Left ventricle myocardium inferior (tissue), 1 donor: ENCODE results near the gene USP31. TPM values are rescaled to one million over a fixed set of nuclear protein-coding genes. Genes with fewer than 3 reads are reported as not detected.
A peak's percentile ranks its signal among the peaks of the same experiment; 100 is the strongest.

Experiments
- DNase-seq: peaks from one replicate; pipeline ENCODE4 v3.0.0-alpha.2; 2020
- H3K27ac ChIP-seq: fragments of 200-600 bp; replicated peaks from 2 replicates; pipeline ENCODE4 v1.8.0; 2021
- H3K27me3 ChIP-seq: fragments of 200-600 bp; 2 replicates; pipeline ENCODE4 v1.8.0; 2021; ENCODE audit warnings: low read depth
- H3K36me3 ChIP-seq: fragments of 200-600 bp; 2 replicates; pipeline ENCODE4 v1.8.0; 2021
- H3K4me1 ChIP-seq: fragments of 200-600 bp; 2 replicates; pipeline ENCODE4 v1.8.0; 2021
- H3K4me3 ChIP-seq: fragments of 200-600 bp; 2 replicates; pipeline ENCODE4 v1.8.0; 2021; ENCODE audit warnings: mild to moderate bottlenecking, moderate library complexity
- H3K9me3 ChIP-seq: fragments of 200-600 bp; replicated peaks from 2 replicates; pipeline ENCODE4 v1.8.0; 2021
- CTCF ChIP-seq: fragments of 200-600 bp; IDR thresholded peaks from 2 replicates; pipeline ENCODE4 v1.8.0; 2021; ENCODE audit warnings: antibody characterized with exemption, mild to moderate bottlenecking, borderline replicate concordance
- intact Hi-C: fragments of 100-400 bp; cut with micrococcal nuclease; formaldehyde crosslinking; loops from one replicate; pipeline ENCODE4 v1.11.0; 2022
- total RNA-seq: library from RNA; stranded (reverse); fragmentation: NEBNext Ultra II Directional; extraction: Animal tissue kit (Norgen Biotek cat#: 25700); gene quantifications from one replicate; pipeline ENCODE4 v1.2.1, GENCODE V29; 2021
- donor health status: DM: no; HTN: yes; CAD: no; lungs with severe emphysema.

The USP31 gene
- total RNA-seq, 1 donor from 2014 or later, result 28.2 TPM

GRCh38 chr16:23187341-23187740 lies 38.1 kb upstream of the USP31 start:
- intact Hi-C loops, result no loop called here
- DNase-seq, result no peak

GRCh38 chr16:23186171-23186570 lies 36.9 kb upstream of the USP31 start:
- no peak for TF ChIP-seq CTCF
- DNase-seq, result no peak
- H3K27ac ChIP-seq, result no peak overlapping the region
- H3K36me3 ChIP-seq, result no peaks in the 10 kb centered on the region
- intact Hi-C loops, result no loop called here
- peaks cover 58% of the 10 kb centered on the region for H3K27me3 ChIP-seq
- peaks cover 29% of the 10 kb centered on the region for H3K4me1 ChIP-seq
- H3K4me3 ChIP-seq, result no peak overlapping the region
- H3K9me3 ChIP-seq, result no peaks in the 10 kb centered on the region

More at GRCh38 chr16:23187341-23187740, 38.1 kb upstream of the USP31 start:
- Histone ChIP-seq H3K4me1 (peaks cover 24% of the 10 kb centered on the region), H3K27me3 (peaks cover 48% of the 10 kb centered on the region), H3K9me3 (no peaks in the 10 kb centered on the region), H3K4me3 (no peak overlapping the region), H3K27ac (no peak overlapping the region), H3K36me3 (no peaks in the 10 kb centered on the region)
- TF ChIP-seq CTCF, result no peak

- H3K36me3 ChIP-seq, result no peaks in the 10 kb centered on the region
- TF ChIP-seq CTCF, result no peak
- peaks cover 64% of the 10 kb centered on the region for H3K27me3 ChIP-seq
- H3K27ac ChIP-seq, result no peak overlapping the region
- H3K4me1 ChIP-seq, result peaks cover 29% of the 10 kb centered on the region
- no peak for DNase-seq
- intact Hi-C loops, result no loop called here
- H3K4me3 ChIP-seq, result no peak overlapping the region
- H3K9me3 ChIP-seq, result no peaks in the 10 kb centered on the region
These were observed 36.4 kb upstream of the USP31 start for GRCh38 chr16:23185656-23186055.

- no peaks in the 10 kb centered on the region for H3K36me3 ChIP-seq
- H3K27ac ChIP-seq, result no peak overlapping the region
- H3K27me3 ChIP-seq, result peaks cover 78% of the 10 kb centered on the region
- intact Hi-C loops, result no loop called here
- peak overlapping the region; percentile 67 for H3K4me3 ChIP-seq
- DNase-seq, result no peak
- TF ChIP-seq CTCF, result no peak
- peaks cover 29% of the 10 kb centered on the region for H3K4me1 ChIP-seq
- no peaks in the 10 kb centered on the region for H3K9me3 ChIP-seq
These were observed 34.3 kb upstream of the USP31 start for GRCh38 chr16:23183543-23183862.

GRCh38 chr16:23182679-23183542 lies 33.7 kb upstream of the USP31 start, which contains the start of gene SCNN1G:
Gene SCNN1G (plus strand): TSS chr16:23182745. CDS start chr16:23186272, 3,527 bp downstream.
- peak; percentile 16 for DNase-seq
- H3K27ac ChIP-seq, result no peak within 1 kb of the TSS
- peaks cover 29% of the 10 kb centered on the region for H3K4me1 ChIP-seq
- H3K9me3 ChIP-seq, result no peaks in the 10 kb centered on the region
- H3K27me3 ChIP-seq, result peaks cover 82% of the 10 kb centered on the region
- no peaks in the 10 kb centered on the region for H3K36me3 ChIP-seq
- TF ChIP-seq CTCF, result peak; percentile 61
- H3K4me3 ChIP-seq, result peak within 1 kb of the TSS; percentile 67
- intact Hi-C loops, result no loop called here
